ENCODE data around the gene ZNF213. TPM values are rescaled to one million over a fixed set of nuclear protein-coding genes. Genes with fewer than 3 reads are reported as not detected.

The ZNF213 gene, protein sequence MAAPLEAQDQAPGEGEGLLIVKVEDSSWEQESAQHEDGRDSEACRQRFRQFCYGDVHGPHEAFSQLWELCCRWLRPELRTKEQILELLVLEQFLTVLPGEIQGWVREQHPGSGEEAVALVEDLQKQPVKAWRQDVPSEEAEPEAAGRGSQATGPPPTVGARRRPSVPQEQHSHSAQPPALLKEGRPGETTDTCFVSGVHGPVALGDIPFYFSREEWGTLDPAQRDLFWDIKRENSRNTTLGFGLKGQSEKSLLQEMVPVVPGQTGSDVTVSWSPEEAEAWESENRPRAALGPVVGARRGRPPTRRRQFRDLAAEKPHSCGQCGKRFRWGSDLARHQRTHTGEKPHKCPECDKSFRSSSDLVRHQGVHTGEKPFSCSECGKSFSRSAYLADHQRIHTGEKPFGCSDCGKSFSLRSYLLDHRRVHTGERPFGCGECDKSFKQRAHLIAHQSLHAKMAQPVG
- total RNA-seq, result 4.4 and 5.8 TPM in 2 replicates

DNA sequence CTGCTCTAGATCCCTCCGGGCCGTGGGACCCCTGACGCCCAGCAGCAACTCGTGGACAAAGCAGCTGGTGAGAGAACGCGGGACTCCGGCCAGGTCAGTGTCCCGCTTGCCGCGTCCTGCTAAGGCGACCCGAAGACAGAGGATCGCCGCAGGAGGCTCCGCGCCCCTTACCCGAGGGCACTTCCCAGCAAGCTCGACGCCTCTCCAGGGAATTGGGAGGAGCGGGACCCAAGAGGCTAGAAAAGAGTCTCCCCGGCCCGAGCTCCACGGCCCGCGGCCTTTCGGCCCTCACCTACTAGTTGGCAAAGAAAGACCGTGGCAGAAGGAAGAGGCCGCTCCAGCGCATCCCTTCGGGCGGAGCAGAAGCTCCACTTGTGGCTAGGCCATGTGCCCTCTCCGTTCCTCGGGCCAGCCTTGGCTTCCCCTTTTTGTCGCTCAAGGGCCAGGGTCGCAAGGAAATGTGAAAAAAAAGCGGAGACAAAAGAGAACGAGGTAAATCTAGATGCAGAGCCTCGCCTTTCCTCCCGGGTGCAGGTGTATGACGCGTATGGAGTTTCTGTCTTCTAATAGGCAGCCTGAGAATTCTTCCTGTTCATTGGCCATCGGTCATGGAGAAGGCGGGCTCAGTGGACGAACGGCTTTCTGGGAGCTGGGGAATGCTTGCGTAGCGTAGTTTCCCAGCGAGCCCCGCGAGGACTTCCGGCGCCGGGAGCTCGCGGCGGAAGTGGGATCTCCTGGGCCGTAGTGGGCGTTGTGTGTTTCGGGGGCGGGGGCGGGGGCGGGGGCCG, at the start of gene ZNF213:
Gene ZNF213 (plus strand): TSS at position 692 of the 788 bp plus-strand sequence. CDS start 2,252 bp downstream, outside the sequence.

DNA sequence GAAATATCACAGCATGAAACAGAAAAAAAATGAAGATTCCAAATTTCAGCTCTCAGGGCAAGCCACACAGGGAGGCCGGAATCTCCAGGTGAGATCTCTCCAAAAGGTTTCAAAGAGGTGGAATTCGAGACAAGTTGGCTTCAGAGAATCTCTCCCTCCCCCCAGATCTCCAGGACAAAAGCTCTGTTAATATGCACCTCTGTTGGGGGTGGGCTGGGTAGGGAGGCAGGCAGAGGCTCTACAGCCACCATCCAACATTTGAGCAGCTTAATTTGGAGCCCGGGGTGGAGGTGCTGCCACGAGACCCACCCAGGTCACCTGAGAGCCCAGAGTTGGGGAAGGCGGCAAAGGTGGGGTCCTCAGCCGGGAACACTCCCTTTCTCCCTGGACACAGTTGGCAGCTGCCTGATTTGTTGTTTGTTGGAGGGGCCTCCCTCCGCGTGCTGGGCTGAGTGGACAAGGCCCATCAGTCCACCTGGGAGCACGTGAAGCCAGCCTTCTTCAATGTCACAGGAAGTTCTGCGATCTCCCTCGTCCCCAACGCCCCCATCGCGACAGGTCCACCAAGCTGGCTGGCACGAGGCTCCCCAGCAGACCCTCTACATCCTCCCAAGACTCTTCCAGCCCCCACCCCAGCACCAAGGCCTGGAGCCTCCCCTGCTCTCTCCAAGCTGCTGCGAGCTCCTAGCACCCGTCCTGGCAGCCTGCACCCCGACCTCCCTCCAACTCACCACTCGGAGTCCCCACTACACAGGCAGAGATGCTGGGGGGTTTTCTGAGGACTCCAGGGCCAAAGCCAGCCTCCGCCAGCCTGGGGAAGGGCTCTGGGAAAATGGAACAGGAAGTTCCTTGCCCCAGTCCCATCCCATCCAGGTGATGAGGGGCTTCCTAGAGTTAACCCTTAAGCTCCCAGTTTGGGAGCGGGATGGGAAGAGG, 36.1 kb upstream of the ZNF213 start, which contains the start of gene ZSCAN10:
Gene ZSCAN10 (minus strand): TSS at position 836 of the 936 bp plus-strand sequence. CDS start 6,357 bp downstream, outside the sequence.

DNA sequence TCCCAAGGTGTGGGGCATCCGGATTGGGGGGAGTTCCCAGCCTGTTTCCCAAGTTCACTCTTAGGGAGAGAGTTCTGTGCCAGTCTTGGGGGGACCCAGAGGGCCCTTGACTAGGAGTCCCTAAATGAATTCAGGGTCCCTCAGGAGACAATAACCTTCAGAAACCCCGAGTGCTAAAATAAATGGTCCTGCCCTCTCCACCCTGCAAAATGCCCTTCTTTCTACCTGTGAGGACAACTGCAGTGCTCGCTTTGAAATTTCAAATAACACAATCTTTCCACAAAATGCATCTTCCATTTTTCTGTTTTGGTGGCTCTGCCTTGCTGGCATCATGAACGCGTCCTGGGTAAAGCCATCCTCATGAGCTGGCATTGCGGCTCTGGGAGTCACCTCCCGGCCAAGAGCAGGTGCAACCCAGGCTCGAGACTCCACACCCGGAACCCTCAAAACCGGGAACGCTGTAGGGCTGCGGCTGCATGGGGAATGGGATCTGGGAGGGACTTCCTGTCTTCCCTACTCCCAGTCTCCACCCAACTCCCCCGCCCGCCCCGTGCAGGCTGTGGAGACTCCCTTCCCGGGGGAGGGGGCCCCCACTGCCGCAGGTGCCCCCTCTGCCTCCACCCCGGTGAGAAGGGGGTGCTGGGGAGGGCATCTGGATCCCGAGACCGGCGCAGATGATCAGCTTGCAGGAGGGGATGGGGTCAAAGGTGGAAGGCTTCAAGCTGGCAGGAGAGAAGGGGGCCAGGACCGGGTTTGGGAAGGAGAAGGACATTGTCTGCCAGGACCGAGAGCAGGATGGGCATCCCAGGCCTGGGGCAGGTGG, 22.6 kb upstream of the ZNF213 start, which contains the start of gene ZNF205:
Gene ZNF205 (plus strand): TSS at position 529 of the 823 bp plus-strand sequence. CDS start 845 bp downstream, outside the sequence.

DNA sequence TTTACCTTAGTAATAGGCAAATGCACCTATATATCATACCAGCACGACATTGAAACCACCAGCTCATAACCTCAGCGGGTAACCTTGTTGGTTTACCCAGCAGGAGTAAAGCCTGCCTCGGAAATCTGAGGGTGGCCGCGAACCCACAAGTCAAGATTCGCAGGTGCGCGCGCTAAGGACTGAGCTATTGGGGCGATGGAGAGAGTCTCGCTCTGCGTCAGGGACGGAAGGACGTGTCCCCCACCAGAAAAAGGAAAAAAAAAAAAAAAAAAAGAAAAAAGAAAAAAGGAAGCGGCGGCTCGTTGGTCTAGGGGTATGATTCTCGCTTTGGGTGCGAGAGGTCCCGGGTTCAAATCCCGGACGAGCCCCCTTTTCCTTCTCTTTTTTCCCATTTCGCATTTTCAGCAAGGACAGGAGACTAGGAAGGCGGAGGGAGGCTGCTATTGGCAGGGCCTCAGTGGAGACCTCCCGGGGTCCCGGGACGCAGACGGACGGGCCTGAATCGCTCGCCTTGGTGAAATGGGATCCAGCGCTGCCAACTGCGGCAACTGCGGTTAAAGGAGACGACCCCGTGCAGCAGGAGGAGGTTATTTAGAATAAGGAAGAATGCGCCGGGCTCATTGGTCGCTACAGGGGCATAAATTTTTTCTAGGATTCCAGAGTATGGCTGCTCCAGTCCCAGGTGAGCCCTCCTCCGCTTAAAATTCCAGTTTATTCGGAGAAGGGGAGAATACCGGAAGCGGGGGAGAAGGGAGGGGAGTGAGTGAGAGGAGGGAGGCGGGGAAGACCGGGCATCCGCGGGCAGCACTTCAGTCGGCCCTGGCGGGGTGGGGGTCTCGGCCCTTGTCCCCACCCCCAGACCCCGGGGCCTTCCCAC, 53.2 kb downstream of the ZNF213 start, which contains the start of gene OR1F1:
Gene OR1F1 (plus strand): TSS at position 407 of the 877 bp plus-strand sequence.

Other genes with a start within 250 kb of the ZNF213 start
- 47.7 and 65.2 TPM in 2 replicates for gene FLYWCH1, start 223.1 kb upstream of the ZNF213 start, total RNA-seq
- gene KREMEN2, start 170.8 kb upstream of the ZNF213 start, total RNA-seq, result 11.7 and 22.4 TPM in 2 replicates
- gene PAQR4, start 165.7 kb upstream of the ZNF213 start, total RNA-seq, result 34.4 and 38.0 TPM in 2 replicates
- 20.1 and 86.7 TPM in 2 replicates for gene PKMYT1, start 154.6 kb upstream of the ZNF213 start, total RNA-seq
- gene CLDN9, start 122.1 kb upstream of the ZNF213 start, total RNA-seq, result not detected in 2 replicates
- gene CLDN6, start 116.8 kb upstream of the ZNF213 start, total RNA-seq, result 0.08 TPM in 1 of 2 replicates, not detected in the other
- 522 and 714 TPM in 2 replicates for gene TNFRSF12A, start 114.7 kb upstream of the ZNF213 start, total RNA-seq
- gene HCFC1R1, start 111.1 kb upstream of the ZNF213 start, total RNA-seq, result 26.4 and 29.2 TPM in 2 replicates
- gene THOC6, start 111.0 kb upstream of the ZNF213 start, total RNA-seq, result 22.3 and 33.0 TPM in 2 replicates
- gene BICDL2, start 98.1 kb upstream of the ZNF213 start, total RNA-seq, result 0.23 and 0.78 TPM in 2 replicates
- gene MMP25, start 88.5 kb upstream of the ZNF213 start, total RNA-seq, result 0.04 and 0.31 TPM in 2 replicates
- gene IL32, start 69.4 kb upstream of the ZNF213 start, total RNA-seq, result 6.5 and 25.3 TPM in 2 replicates
- gene ZSCAN10, start 35.7 kb upstream of the ZNF213 start, total RNA-seq, result not detected in 2 replicates
- 22.3 and 22.7 TPM in 2 replicates for gene ZNF205, start 22.4 kb upstream of the ZNF213 start, total RNA-seq
- gene OR1F1, start 53.2 kb downstream of the ZNF213 start, total RNA-seq, result not detected in 2 replicates
- 3.7 and 8.1 TPM in 2 replicates for gene ZNF200, start 100.1 kb downstream of the ZNF213 start, total RNA-seq
- gene MEFV, start 121.6 kb downstream of the ZNF213 start, total RNA-seq, result 0.08 TPM in 2 replicates
- gene ZNF263, start 148.5 kb downstream of the ZNF213 start, total RNA-seq, result 23.4 and 35.5 TPM in 2 replicates
- 0.78 and 0.87 TPM in 2 replicates for gene TIGD7, start 170.4 kb downstream of the ZNF213 start, total RNA-seq
- gene ZNF75A, start 170.5 kb downstream of the ZNF213 start, total RNA-seq, result 11.2 and 11.8 TPM in 2 replicates
- gene OR2C1, start 220.9 kb downstream of the ZNF213 start, total RNA-seq, result not detected in 2 replicates